Progenitor cell of endocrine pancreas (in vitro differentiated cells): ENCODE results near the gene HIVEP3. TPM values are rescaled to one million over a fixed set of nuclear protein-coding genes. Genes with fewer than 3 reads are reported as not detected.

Source experiments
- DNase-seq: peaks from one replicate; pipeline ENCODE4 v3.0.0; 2021; ENCODE audit warnings: low spot score; ENCODE audit not compliant: unreplicated experiment
- H3K27ac Mint-ChIP-seq: 2 replicates; pipeline ENCODE4 v1.8.0; 2021; ENCODE audit warnings: mild to moderate bottlenecking, moderate library complexity, mixed read lengths
- H3K27me3 Mint-ChIP-seq: 2 replicates; pipeline ENCODE4 v1.8.0; 2021; ENCODE audit warnings: mixed read lengths
- H3K36me3 Mint-ChIP-seq: 2 replicates; pipeline ENCODE4 v1.8.0; 2022; ENCODE audit warnings: mixed read lengths; ENCODE audit not compliant: insufficient read depth
- H3K4me1 Mint-ChIP-seq: 2 replicates; pipeline ENCODE4 v1.8.0; 2021; ENCODE audit warnings: low read depth, mixed read lengths
- H3K4me3 Mint-ChIP-seq: 2 replicates; pipeline ENCODE4 v1.8.0; 2021; ENCODE audit warnings: low read depth, mild to moderate bottlenecking, moderate library complexity, mixed read lengths
- H3K9me3 Mint-ChIP-seq: 2 replicates; pipeline ENCODE4 v1.8.0; 2021; ENCODE audit warnings: low read depth, mixed read lengths
- CTCF ChIP-seq: fragments of 200-600 bp; sonication (generic); IDR thresholded peaks from one replicate; pipeline ENCODE4 v1.5.0; 2021; ENCODE audit warnings: antibody characterized with exemption, mild to moderate bottlenecking; ENCODE audit not compliant: unreplicated experiment
- total RNA-seq: library from RNA; stranded (reverse); gene quantifications from 2 replicates; pipeline ENCODE4 v1.2.1, GENCODE V29; 2021

Gene HIVEP3
- total RNA-seq, 1 donor from 2014 or later = 1.1 TPM

GRCh38 chr1:41935226-41935625, 16.5 kb upstream of the HIVEP3 start:
- H3K36me3 Mint-ChIP-seq = no peaks in the 10 kb centered on the region
- H3K9me3 Mint-ChIP-seq = peaks cover 10% of the 10 kb centered on the region

GRCh38 chr1:41933106-41933505, 14.4 kb upstream of the HIVEP3 start:
- TF ChIP-seq CTCF = no peak
- Mint-ChIP-seq H3K27me3 (peaks cover 26% of the 10 kb centered on the region), H3K27ac (no peak overlapping the region), H3K36me3 (no peaks in the 10 kb centered on the region), H3K4me3 (no peak overlapping the region), H3K4me1 (peaks cover 2% of the 10 kb centered on the region), H3K9me3 (peaks cover 10% of the 10 kb centered on the region)
- no peak for DNase-seq

More at GRCh38 chr1:41935226-41935625, 16.5 kb upstream of the HIVEP3 start:
- TF ChIP-seq CTCF = no peak
- Mint-ChIP-seq H3K4me3 (no peak overlapping the region), H3K4me1 (peaks cover 2% of the 10 kb centered on the region), H3K27ac (no peak overlapping the region), H3K27me3 (peaks cover 27% of the 10 kb centered on the region)
- no peak for DNase-seq

GRCh38 chr1:41931578-41931977, 12.9 kb upstream of the HIVEP3 start:
- Mint-ChIP-seq H3K27me3 (peaks cover 23% of the 10 kb centered on the region), H3K9me3 (peaks cover 10% of the 10 kb centered on the region), H3K27ac (no peak overlapping the region), H3K4me3 (no peak overlapping the region), H3K4me1 (peaks cover 12% of the 10 kb centered on the region), H3K36me3 (no peaks in the 10 kb centered on the region)
- no peak for TF ChIP-seq CTCF
- DNase-seq = no peak

GRCh38 chr1:41927118-41927517, 8.4 kb upstream of the HIVEP3 start:
- Mint-ChIP-seq H3K36me3 (no peaks in the 10 kb centered on the region), H3K27ac (peak overlapping the region; percentile 62), H3K9me3 (peaks cover 3% of the 10 kb centered on the region), H3K4me3 (no peak overlapping the region), H3K27me3 (peaks cover 16% of the 10 kb centered on the region), H3K4me1 (peaks cover 14% of the 10 kb centered on the region)
- no peak for TF ChIP-seq CTCF
- no peak for DNase-seq

GRCh38 chr1:41925712-41926111, 7.0 kb upstream of the HIVEP3 start:
- peaks cover 14% of the 10 kb centered on the region for H3K4me1 Mint-ChIP-seq
- no peak overlapping the region for H3K27ac Mint-ChIP-seq
- no peaks in the 10 kb centered on the region for H3K36me3 Mint-ChIP-seq
- H3K9me3 Mint-ChIP-seq = peaks cover 3% of the 10 kb centered on the region
- no peak for TF ChIP-seq CTCF
- H3K27me3 Mint-ChIP-seq = peaks cover 13% of the 10 kb centered on the region
- no peak for DNase-seq
- H3K4me3 Mint-ChIP-seq = no peak overlapping the region
